ENCODE data around the gene KHDRBS1. TPM values are rescaled to one million over a fixed set of nuclear protein-coding genes. Genes with fewer than 3 reads are reported as not detected.

The KHDRBS1 gene
- total RNA-seq, 1 donor = 53.8 TPM

GRCh38 chr1:32045772-32046171, 32.1 kb downstream of the KHDRBS1 start:
- TF ChIP-seq CTCF (IDR thresholded peaks at IDR 0.05; ENCODE audit: insufficient read depth, low read length) = no peak
- DNase-seq (ENCODE audit: low read depth) = no peak
- H3K4me3 ChIP-seq (ENCODE audit: low read depth, low read length) = no peak overlapping the region

- H3K4me3 ChIP-seq (ENCODE audit: low read depth, low read length) = no peak overlapping the region
- peak; percentile 50 for DNase-seq (ENCODE audit: low read depth)
- TF ChIP-seq CTCF (IDR thresholded peaks at IDR 0.05; ENCODE audit: insufficient read depth, low read length) = no peak
Observed at GRCh38 chr1:32047701-32048100, 34.0 kb downstream of the KHDRBS1 start.

- H3K4me3 ChIP-seq (ENCODE audit: low read depth, low read length) = no peak overlapping the region
- DNase-seq (ENCODE audit: low read depth) = no peak
- no peak for TF ChIP-seq CTCF (IDR thresholded peaks at IDR 0.05; ENCODE audit: insufficient read depth, low read length)
Observed at GRCh38 chr1:32048440-32048839, 34.8 kb downstream of the KHDRBS1 start.

- DNase-seq (ENCODE audit: low read depth) = no peak
- no peak overlapping the region for H3K4me3 ChIP-seq (ENCODE audit: low read depth, low read length)
- no peak for TF ChIP-seq CTCF (IDR thresholded peaks at IDR 0.05; ENCODE audit: insufficient read depth, low read length)
Observed at GRCh38 chr1:32051706-32052105, 38.0 kb downstream of the KHDRBS1 start.

- no peak for TF ChIP-seq CTCF (IDR thresholded peaks at IDR 0.05; ENCODE audit: insufficient read depth, low read length)
- DNase-seq (ENCODE audit: low read depth) = no peak
Observed at GRCh38 chr1:32052887-32053286, 39.2 kb downstream of the KHDRBS1 start.

GRCh38 chr1:32055416-32055815, 41.7 kb downstream of the KHDRBS1 start:
- no peak for DNase-seq (ENCODE audit: low read depth)
- TF ChIP-seq CTCF (IDR thresholded peaks at IDR 0.05; ENCODE audit: insufficient read depth, low read length) = no peak
- H3K4me3 ChIP-seq (ENCODE audit: low read depth, low read length) = no peak overlapping the region

More at GRCh38 chr1:32052887-32053286, 39.2 kb downstream of the KHDRBS1 start:
- H3K4me3 ChIP-seq (ENCODE audit: low read depth, low read length) = no peak overlapping the region

GRCh38 chr1:32056598-32056997, 42.9 kb downstream of the KHDRBS1 start:
- no peak overlapping the region for H3K4me3 ChIP-seq (ENCODE audit: low read depth, low read length)
- no peak for DNase-seq (ENCODE audit: low read depth)
- TF ChIP-seq CTCF (IDR thresholded peaks at IDR 0.05; ENCODE audit: insufficient read depth, low read length) = no peak

Data from fibroblast of the aortic adventitia (primary cell).